ENCODE measurements around the gene CASTOR1.

DNA sequence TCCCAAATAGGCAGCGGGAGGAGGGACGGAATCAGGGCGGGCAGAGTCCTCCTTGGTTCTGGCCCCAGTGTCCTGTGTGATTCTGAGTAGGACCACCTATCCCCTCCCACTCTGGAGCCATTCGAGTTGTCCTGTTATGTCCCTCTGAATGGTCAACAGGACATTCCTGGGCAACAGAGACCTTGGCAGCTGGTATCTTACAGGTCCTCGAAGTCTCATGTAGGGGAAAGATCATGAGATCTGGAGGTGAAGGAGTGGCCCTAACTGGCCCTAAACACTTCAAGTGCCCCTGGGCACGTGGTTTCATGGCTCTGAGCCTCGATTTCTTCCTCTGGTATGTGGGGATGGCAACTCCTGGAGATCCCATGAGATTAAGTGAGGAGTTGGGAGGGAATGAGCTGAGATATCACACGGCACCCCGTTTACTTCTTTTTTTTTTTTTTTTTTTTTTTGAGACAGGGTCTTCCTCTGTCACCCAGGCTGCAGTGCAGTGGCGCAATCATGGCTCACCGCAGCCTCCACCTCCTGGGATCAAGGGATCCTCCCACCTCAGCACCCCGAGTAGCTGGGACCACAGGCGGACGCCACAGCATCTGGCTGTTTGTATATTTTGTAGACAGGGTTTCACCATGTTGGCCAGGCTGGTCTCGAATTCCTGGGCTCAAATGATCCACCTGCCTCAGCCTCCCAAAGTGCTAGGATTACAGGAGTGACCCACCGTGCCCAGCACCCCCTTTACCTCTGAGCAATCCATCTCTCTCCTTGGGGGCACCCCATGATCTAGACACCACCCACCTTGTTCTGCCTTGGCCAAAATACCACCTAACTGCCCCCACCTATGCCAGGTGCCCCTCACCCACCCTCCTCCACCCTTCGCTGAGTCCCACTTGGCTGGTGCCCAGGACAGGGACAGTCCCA lies 49.6 kb downstream of the CASTOR1 start:
- TF ChIP-seq EZH2 (IDR thresholded peaks at IDR 0.05; ENCODE audit: borderline replicate concordance, low read length), result no peak
- TF ChIP-seq, protein P1, sequence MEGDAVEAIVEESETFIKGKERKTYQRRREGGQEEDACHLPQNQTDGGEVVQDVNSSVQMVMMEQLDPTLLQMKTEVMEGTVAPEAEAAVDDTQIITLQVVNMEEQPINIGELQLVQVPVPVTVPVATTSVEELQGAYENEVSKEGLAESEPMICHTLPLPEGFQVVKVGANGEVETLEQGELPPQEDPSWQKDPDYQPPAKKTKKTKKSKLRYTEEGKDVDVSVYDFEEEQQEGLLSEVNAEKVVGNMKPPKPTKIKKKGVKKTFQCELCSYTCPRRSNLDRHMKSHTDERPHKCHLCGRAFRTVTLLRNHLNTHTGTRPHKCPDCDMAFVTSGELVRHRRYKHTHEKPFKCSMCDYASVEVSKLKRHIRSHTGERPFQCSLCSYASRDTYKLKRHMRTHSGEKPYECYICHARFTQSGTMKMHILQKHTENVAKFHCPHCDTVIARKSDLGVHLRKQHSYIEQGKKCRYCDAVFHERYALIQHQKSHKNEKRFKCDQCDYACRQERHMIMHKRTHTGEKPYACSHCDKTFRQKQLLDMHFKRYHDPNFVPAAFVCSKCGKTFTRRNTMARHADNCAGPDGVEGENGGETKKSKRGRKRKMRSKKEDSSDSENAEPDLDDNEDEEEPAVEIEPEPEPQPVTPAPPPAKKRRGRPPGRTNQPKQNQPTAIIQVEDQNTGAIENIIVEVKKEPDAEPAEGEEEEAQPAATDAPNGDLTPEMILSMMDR (conservative IDR thresholded peaks at IDR 0.05 in 1 of 2, IDR thresholded peaks at IDR 0.05 in 1 of 2; ENCODE audit: extremely low read depth in 1 of 2, insufficient read depth in 1 of 2, low read depth in 1 of 2, low read length in 2 of 2), result no peak
